GM18526 (cell line): ENCODE results near the gene HOXA11.

Experiments used
- POLR2A ChIP-seq: IDR thresholded peaks from 3 replicates; pipeline ENCODE4 v1.6.1; 2011; ENCODE audit not compliant: insufficient read length; ENCODE audit errors: extremely low read depth

Gene HOXA11

DNA sequence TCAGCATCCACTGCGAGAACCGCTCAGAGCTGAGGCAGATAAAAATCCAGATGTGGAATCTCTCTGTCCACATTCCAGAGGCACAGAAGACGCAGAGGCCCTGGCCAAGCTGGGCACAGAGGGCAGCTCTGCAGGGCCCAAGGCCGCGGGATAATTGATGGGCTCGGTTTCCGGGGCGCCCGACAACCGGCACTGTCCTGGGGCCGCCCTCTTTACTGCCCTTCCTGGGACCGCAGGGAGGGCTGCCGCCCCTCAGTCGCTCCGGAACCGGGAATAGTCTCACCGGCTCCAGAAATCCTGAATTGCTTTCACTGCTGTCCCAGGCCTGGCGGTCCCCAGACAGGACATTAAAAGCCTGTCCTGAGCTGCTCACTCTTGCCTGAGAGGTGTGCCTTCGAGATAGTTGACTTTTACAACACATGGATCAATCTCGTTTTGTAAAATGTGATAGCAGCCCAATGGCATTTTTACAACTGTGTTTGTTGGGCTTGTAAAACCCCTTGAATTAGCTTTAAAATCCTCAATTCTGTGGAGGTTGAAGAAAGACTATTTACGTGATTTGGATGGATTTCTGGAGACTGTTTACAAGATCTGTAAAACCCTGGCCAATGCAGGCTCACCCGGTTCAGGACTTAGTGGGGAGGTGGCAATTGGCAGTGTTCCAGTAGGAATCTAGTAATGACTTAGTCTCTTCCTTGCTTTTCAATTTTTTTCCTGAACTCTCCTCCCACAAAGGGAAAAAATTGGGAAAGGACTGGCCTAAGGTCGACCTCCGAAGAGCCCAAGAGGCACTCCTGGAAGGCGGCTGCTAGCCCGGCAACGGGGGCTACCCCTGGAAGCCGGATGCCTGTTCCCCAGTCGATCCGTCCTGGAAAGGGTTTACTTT, 36.0 kb downstream of the HOXA11 start:
- TF ChIP-seq POLR2A: no peak

DNA sequence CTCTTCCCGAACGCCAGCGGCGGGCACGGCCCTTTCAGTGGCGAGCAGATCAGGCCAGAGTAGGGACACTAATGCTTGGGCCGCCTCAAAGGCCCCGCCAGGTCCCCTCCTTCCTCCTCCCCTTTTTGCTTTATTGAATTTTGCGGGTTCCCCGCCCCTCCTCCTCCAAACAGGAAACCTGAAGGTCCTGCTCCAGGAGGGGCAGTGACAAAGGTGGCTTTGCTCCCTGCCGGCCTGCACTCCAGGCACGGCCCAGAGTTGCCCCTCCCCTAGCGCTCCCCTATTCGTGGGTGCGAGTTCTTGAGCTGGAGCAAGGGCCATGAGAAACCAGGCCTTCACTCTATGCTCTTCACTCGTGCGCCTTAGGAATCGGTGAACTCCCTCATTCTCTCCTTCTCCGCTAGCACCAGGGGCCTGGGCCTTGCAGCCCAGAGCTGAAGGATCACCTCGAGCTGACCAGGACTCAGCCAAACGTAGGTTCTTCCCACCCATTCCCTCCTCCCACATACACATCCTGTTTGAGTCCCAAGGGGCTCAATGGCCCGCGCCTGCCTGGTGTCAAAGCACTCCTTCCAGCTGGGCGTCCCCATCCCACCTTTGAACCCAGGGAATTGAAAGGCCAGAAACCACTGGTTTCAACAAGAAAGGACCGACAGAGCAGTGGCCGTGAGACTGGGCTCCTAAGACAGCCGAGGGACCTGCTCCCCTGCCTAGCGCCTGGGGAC, 36.8 kb downstream of the HOXA11 start:
- TF ChIP-seq POLR2A: no peak

DNA sequence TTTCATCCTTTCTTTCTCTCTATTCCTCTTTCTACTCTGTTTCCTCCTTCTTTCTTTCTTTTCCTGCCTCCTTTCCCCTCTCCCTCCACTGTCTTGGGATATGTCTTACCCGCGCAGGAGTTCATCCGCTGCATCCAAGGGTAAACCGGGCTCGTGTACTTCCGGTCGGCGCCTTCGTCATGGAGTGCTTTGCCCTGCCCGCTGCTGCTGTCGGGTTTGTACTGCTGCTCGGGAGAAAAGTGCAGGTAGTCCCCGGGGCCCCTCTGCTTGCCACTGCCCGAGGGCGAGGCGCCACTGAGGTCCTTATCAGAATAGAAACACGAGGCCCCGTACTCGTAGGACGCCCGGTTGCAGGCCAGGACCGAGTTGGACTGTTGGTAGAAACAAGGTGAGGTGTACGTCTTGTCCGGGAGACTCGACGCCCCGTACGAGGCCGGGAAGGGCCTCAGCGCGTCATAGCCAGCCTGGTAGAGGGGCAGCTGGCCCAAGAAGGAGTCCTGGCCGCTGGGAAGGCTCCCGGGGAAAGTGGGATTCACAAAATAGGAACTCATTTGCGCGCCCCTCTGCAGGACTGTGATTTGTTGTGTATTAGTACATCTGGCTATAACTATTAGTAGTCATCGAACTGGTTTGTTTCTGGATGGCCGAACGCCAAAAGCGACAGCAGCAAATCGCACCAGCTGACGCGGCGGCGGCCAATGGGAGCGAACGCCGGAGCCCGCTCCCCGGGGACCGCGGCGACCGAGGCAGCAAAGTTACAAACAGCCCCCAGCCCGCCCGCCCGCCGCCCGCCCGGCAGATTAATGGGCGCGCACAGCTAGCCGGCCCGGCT, 37.6 kb downstream of the HOXA11 start, which contains the start of gene HOXA6:
TSS of gene HOXA6 (minus strand) at position 576 of the 832 bp plus-strand sequence. CDS start at position 551, 25 bp downstream.
- TF ChIP-seq POLR2A: no peak

DNA sequence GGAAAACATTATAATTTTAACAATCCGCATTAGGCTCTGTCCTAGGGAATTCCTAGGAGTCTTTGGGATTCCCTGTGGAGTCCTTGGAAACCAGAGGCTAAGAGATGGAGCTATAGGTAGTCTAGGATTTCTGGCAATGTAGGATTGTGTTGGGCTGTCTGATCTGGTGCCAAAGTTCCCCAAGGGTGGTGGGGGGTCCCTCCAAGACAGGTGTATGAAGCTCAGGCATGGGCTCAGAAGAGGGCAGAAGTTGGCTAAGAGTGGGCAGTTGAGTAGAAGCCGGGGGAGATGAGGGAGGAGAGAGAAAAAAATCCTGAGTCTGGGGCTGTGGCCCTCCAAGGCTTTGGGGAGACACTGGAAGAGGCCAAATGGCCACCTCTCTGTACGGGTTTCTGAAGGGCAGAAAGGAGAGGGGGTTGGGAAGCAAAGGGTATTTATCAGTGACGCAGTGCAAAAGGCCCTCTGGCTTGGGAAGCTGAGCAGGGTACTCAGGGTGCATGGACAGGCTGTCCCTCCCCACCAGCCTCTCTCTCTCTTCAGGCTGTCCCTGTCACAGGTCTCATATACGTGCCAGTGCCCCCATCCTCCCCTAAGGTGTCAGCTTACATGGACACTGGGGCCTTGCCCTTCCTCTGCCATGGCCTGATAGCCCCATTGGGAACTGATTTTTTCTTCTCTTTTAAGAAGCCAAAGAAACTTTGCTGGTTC, 38.4 kb downstream of the HOXA11 start:
- no peak for TF ChIP-seq POLR2A

DNA sequence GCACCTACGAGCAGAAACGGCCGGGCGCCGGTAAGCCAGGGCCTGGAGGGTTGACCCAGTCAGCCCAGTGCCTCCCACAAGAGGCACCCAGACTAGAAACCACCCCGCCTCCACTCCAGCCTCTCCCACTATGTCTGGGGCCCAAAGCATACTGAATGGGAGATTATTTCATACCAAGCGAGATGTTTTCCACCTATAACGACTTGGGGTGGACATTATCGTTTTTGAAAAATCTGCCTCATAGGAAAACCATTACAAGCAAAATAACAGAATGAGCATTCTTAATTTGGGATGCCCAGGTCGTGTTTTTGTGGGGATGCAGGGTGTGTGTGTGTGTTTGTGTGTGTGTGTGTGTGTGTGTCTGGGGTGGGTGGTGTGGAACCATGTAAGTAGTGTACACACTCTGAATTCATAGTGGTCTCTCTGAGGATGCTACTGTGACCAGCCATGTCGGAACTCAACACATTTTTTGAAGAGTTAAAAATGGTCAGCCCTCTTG, 39.1 kb downstream of the HOXA11 start:
- TF ChIP-seq POLR2A: no peak

DNA sequence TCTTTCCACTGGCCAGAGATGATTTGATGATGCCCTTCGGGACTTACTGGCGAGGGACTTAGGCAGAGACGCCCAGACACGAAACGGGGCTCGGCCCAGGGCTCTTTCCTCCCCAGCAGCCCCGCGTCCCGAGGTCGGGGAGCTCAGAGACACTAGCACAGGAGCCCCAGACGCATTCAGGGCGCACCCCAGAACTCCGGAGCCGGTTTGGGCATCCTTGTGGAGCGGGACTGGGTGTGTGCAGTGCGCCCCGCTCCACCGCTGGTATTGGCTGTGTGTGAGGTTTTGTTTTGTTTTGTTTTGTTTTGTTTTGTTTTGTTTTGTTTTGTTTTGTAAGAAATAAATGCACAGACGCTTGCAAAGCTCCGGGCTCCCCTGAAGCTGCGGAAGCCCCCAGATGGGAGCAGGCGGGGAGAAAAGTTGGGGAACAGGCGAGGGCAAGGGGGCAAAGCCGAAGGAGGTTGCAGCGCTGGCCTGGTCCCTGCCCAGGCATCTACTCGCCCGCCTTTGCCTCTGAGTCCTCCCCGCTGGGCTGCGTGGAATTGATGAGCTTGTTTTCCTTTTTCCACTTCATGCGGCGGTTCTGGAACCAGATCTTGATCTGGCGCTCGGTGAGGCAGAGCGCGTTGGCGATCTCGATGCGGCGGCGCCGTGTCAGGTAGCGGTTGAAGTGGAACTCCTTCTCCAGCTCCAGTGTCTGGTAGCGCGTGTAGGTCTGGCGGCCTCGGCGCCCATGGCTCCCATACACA, 39.7 kb downstream of the HOXA11 start:
- TF ChIP-seq POLR2A: no peak

DNA sequence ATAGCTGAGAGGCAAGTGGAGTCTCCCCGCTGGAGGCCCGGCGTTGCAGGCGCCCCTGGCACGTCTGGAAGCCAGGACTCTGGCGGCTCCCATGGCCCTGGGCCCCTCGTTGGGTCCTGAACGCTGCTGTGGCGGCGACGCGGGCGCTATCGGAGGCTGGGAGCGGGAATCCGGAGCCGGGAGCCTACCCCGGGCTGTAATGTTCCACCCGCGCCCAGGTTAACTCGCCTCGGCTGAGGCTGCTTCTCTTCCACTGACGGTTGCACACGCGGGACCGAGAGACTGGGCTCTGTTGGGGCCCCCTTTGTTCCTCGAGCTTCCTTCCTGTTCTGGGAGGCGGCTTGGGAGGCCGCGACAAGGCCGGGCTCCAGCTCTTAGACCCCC, 40.3 kb downstream of the HOXA11 start:
- no peak for TF ChIP-seq POLR2A

DNA sequence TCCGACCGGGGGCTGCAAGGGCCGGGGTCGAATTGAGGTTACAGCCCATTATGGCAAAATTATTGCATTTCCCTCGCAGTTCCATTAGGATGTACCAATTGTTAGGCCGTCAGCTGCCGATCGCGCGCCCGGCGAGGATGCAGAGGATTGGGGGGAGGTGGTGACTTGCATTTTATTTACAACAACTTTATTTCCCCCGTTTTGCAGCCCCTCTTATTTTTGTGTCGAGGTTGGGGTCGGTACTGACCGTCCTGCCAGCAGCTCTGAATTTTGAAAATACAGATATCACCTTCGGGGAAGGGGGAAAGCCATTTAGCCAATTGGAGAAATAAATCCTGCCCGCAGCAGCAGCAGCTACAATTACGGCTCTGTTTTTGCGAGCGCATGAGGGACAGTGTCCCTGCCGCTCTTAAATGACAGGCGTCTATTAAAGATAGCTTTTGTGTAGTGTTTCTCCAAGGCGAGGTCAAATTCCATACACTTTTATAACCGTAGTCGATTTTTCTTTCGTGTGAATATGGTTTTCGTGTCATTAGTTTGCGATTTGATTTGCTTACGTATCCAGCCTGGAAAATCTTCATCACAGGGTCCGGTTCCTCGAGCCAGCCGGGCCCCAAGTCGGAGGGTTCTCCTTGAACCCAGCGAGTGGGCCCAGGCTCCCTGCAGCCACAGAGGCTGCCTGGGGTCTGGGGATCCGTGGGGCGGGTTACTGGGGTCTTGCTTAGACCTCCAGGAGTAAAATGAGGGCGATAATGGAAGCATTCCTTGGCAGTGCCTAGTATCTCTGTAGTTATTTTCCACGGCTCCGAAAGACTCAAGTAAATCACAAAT, 40.9 kb downstream of the HOXA11 start:
- no peak for TF ChIP-seq POLR2A

DNA sequence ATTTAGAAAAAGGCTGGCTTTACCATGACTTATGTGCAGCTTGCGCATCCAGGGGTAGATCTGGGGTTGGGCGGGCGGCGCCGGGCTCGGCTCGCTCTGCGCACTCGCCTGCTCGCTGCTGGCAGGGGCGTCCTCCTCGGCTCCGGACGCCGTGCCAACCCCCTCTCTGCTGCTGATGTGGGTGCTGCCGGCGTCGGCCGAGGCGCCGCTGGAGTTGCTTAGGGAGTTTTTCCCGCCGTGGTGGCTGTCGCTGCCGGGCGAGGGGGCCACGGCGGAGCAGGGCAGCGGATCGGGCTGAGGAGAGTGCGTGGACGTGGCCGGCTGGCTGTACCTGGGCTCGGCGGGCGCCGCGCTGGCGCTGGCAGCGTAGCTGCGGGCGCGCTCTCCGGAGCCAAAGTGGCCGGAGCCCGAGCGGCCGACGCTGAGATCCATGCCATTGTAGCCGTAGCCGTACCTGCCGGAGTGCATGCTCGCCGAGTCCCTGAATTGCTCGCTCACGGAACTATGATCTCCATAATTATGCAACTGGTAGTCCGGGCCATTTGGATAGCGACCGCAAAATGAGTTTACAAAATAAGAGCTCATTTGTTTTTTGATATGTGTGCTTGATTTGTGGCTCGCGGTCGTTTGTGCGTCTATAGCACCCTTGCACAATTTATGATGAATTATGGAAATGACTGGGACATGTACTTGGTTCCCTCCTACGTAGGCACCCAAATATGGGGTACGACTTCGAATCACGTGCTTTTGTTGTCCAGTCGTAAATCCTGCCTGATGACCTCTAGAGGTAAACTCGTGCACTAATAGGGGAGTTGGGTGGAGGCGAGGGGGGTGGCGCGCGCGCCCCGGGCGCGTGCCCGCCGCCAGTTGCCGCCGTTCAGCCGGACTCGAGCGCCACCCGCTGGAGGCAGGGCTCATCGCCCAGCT, 41.7 kb downstream of the HOXA11 start, which contains the start of gene HOXA5:
TSS of gene HOXA5 (minus strand) at position 659 of the 927 bp plus-strand sequence. CDS start at position 585, 74 bp downstream.
- no peak for TF ChIP-seq POLR2A

DNA sequence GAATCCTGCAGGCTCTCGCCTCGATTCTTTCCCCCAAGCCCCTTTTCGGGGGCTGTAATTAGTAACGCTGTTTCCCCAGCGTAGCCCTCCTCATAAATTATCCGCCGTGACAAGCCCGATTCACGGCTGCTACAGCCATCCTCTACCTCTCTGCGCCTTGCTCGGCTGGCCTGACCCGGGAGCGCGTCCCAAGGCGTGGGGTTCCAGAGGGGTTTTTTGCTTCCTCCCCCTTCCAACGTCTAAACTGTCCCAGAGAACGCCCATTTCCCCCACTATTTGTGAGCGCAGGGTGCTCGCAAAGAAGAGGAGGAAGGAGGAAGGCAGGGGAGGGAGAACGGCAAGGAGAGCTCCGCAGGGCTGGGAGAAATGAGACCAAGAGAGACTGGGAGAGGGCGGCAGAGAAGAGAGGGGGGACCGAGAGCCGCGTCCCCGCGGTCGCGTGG, 42.4 kb downstream of the HOXA11 start:
- no peak for TF ChIP-seq POLR2A

DNA sequence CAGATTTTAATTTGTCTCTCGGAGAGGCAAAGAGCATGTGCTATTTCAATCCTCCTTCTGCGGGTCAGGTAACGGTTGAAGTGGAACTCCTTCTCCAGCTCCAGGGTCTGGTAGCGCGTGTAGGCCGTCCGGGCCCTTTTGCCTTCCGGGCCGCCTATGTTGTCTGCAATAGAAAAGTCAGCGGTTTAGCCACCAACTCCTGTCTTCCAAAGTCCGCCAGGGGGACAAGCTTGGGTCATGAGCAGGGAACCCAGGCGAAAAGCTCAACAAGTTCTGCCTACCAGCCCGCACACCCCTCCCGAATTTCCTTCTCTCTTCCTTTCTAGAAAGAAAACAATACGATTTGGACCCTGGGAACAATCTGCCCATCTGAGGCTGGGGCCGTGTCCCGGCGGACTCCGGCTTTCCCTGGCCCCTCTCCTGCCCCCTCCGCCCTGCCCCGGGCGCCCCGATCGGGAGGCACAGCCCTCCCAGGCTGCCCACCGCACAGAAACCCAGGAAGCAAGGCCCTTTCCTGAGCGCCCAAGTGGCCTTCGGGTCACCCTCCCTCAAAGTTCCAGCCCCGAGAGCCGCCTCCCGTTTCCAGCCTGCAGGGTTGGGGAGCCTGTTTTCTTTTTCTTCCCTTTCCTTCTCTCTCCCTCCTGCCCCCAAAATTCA, 43.0 kb downstream of the HOXA11 start:
- TF ChIP-seq POLR2A: no peak
